Loucy (cell line): ENCODE data around the gene ARHGEF12.

Source experiments
- EZH2phosphoT487 ChIP-seq: fragments of 200-600 bp; IDR thresholded peaks from 2 replicates; pipeline ENCODE4 v1.6.1; 2018; ENCODE audit warnings: antibody characterized with exemption, mild to moderate bottlenecking, moderate library complexity, borderline replicate concordance
- TF ChIP-seq, protein P1 (sequence below): fragments of 200-600 bp; sonication (generic); conservative IDR thresholded peaks from 2 replicates; pipeline ENCODE4 v1.5.1; 2014; ENCODE audit warnings: mild to moderate bottlenecking, antibody characterized with exemption, low read length

DNA sequence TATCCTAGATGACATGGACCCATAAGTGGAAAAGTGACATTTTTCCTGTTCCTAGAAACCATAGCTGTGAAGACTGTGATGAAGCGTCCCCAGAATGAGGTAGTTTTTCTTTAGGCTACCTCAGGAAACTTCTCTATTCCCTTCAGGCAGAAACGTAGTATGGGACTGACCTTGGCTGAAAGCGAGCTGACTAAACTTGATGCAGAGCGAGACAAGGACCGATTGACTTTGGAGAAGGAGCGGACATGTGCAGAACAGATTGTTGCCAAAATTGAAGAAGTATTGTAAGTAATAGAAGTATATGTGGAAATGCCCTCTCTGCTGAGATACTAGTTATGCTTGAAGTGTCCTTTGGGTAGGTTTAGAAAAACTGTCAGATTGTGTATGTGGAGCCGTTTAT lies 110.6 kb downstream of the ARHGEF12 start:
- TF ChIP-seq, protein P1, sequence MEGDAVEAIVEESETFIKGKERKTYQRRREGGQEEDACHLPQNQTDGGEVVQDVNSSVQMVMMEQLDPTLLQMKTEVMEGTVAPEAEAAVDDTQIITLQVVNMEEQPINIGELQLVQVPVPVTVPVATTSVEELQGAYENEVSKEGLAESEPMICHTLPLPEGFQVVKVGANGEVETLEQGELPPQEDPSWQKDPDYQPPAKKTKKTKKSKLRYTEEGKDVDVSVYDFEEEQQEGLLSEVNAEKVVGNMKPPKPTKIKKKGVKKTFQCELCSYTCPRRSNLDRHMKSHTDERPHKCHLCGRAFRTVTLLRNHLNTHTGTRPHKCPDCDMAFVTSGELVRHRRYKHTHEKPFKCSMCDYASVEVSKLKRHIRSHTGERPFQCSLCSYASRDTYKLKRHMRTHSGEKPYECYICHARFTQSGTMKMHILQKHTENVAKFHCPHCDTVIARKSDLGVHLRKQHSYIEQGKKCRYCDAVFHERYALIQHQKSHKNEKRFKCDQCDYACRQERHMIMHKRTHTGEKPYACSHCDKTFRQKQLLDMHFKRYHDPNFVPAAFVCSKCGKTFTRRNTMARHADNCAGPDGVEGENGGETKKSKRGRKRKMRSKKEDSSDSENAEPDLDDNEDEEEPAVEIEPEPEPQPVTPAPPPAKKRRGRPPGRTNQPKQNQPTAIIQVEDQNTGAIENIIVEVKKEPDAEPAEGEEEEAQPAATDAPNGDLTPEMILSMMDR, result no peak
- TF ChIP-seq EZH2phosphoT487, result no peak
